ENCODE results near the gene ANP32B.
"Not testable (repeated sequence)": the region's sequence is repeated elsewhere in the genome, so short reads cannot be mapped to it uniquely, and the experiment has no call there.

Gene ANP32B

DNA sequence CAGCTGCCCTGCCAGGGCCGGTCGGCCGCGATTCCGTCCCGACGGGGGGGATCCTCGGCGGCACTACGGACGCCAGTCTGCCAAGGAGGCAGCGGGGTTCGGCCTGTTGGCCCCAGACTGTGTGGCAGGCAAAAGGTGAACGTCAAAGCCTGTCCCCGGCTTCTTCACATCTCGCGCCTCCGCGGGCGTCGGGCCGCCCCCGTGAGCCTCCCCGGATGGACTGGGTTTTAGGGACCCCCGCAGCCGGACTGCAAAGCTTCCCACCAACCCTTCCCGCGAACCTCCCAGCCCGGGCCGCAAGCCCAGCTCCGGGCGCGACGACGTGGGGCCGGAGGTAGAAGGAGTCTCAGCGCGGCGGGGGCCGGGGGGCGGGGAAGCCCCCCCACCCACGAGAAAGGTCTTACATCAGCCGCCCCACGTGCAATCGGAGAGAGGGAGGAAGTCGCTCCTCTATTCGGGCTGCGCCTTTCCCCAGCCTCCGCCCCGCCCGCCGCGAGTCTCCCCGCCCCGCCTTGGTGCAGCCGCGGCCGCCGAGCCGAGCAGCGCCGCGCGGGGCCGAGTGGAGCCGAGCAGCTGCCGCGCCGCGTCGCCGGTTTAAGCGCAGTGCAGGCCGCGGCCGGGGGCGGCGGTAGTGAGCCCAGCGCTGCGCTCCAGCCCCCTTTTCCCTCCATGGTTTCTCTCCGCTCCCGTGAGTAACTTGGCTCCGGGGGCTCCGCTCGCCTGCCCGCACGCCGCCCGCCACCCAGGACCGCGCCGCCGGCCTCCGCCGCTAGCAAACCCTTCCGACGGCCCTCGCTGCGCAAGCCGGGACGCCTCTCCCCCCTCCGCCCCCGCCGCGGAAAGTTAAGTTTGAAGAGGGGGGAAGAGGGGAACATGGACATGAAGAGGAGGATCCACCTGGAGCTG lies at the start of gene ANP32B:
ANP32B (plus strand) TSS at position 659 of the 906 bp plus-strand sequence; CDS start at position 874, 215 bp downstream.
- DNase-seq: peak; percentile 27 to 54

DNA sequence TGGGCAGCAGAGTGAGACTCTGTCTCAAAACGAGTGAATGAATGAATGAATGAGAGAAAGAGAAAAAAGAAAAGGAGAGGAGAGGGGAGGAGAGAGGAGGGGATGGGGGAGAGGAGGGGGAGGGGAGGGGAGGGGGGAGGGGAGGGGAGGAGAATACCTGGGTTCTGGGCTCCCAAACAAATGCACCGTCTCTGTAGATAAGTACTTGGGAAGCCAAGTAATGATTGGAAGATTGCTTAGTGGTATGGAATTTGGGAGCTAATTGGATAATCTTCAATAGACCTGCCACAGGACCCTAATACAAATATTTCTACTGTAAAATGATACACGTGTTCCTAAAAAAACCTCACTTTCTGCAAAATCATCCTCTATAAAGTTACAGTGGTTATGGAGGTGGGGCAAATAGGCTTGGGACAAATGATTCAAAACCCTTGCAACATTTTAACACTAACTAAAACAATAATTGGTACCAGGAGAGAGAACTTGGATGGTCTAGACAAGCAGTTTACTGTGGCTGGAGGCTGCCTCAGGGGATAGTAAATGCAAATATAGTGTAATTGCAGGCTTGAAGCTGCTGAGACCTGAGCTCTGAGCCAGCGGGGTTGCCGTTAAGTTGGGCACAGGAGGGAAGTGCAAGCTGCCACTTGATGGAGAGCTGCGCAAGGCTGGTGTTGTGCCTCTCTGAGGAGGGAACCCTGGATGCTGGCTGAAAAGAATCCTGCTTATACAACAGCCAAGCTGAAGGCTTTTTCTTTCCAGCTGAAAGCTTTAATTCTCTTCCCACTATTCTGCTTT lies 48.6 kb upstream of the ANP32B start:
- no peak for DNase-seq

DNA sequence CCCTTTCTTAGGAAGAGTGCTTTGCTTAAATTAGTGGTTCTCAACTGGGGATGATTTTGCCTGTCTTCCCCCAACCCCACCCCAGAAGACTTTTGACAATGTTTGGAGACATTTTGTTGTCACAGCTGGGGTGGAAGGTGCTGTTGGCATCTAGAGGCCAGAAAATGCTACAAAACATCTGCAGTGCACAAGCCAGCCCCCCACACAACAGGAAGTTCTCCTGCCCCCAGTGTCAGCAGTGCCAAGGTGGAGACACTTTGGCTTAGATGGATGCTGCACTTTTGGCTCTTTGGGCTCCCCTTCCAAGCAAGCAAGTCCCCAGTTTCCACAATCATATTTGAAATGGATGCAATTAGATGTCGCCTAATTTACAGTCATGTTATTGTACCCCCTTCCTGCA lies 47.9 kb upstream of the ANP32B start:
- DNase-seq: no peak

DNA sequence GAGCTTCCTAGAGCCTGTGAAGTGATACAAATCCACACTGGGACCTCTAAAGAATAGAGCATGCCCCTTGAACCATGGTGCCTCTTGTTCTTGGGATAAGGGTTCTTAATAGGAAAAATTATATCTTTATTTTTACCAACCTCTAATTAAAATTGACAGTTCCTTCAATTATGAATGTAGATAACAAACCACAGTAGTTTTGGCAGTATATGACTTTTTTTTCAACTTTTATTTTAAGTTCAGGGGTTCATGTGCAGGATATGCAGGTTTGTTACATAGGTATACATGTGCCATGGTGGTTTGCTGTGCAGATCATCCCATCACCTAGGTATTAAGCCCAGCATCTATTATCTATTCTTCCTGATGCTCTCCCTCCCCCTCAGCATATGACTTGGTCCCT lies 46.1 kb upstream of the ANP32B start:
- DNase-seq: no peak

DNA sequence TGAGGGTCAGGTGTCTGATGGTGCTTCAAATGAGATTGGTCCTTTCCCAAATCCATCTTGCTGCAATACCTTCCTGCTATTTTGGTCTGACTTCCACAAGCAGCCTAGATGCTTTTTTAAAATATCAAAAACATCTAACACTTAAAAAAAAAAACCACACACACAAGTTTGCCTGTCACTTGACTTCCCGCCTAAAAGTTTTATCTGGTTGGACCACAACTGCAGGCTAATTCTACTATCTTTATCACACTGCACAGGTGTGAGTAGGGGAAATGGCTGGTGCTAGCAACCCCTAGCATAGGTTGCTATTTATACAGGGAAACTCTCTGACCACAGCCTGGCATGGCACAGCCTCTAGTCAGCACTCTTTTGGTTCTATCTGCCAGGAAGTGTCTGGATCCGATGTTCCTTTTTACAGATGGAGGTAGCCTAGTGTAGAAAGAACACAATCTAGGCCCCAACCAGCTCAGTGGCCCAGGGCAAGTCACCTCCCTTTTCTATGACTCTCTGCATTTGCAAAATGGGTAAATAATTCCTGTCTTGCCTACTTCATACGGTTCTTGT lies 45.0 kb upstream of the ANP32B start, which contains the start of gene HEMGN:
HEMGN (minus strand) TSS at position 92 of the 564 bp plus-strand sequence; CDS start at position 56, 36 bp downstream.
- no peak for DNase-seq

DNA sequence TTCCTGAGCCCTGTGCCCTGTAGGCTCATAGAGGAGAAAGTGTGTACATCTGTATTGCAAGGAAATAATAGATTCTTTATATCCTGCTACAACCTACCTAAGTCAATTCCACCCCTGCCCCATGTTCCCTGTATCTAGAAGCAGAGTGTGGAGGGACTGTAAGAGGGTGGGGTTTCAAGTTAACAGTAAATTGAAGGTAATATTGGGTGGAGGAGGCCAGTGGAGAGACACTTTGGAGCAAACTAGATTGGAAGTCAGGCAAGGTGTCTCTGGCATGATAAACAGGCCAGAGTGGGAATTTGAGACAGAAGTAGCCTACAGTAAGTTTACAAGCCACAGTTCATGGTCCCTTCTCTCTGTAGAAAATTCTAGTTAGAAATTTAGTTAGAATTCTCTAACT lies 42.9 kb upstream of the ANP32B start:
- DNase-seq: no peak

DNA sequence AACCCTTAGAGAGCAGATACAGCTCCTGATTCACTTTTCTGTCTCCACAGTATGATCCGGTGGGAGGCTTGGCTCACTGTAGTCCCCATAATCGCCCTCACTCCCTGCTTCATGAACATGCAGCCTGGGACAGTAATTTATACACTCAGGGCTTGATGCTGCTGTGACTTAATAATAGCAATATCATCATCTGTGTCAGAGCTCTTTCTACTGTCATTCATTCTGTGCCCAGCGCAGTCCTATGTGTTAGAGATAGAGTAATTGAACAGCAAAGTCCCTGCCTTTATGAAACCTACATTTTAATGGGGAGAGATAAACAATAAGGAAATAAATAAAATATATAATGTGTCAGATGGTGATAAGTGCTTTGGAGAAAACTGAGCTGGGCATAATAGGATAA lies 42.4 kb upstream of the ANP32B start:
- DNase-seq: no peak

DNA sequence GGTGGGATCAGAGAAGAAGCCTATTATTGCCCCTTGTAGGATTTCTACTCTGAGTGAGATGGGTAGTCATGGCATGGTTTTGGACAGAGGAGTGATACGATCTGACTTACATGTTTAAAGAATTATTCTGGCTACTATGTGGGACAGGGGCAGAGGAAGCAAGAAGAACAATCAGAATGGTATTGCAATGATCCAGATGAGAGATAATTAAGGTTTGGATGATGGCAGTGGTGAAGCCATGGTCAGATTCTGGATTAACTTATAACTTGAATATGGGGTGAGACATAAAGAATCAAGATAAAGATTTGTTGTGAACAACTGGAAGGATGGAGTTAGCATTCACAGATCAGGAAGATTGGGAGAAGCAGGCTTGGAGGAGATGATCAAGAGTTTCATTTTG lies 41.8 kb upstream of the ANP32B start:
- no peak for DNase-seq

DNA sequence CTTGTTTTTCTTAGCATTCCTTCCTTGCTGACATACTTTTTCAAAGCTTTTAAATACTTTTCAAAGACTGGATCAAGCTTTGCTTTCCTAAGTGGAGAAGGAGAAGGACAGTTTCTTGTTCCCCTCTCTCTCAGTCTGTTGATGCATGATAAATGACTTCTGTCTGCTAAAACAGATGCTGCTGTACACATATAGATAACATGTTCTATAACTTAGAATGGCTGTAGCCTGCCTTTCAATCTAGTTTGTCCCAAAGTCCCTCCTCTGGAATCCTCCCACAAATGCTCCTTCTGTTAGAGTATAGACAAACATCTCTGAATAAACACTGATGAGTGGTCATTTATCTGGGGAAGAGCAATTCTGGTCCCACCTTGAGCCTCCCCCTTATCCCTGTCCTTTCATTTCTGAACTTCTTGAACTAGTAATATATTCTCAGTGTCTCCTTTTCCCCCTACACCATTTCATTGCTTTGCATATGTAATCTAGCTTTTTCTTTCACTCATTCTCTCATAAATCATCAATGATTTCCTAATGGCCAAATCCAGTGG lies 39.8 kb upstream of the ANP32B start:
- DNase-seq: no peak

DNA sequence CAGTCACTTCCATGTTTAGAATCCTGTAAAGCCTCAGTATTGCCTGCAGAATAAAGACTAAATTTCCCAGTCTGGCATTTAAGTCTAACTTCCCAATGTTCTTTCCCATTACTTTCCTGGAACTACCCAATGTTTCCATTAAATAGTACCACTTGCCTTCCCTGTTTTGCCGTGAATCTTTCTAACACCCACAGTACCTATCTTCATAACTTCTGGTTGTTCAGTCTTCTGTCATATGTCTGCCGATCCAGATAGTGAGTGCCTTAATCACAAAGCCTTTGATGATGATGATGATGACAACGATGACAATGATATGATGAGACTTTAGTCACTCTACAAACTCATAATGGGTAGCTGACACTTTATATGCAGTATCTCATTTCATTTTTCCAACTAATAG lies 38.5 kb upstream of the ANP32B start:
- no peak for DNase-seq

DNA sequence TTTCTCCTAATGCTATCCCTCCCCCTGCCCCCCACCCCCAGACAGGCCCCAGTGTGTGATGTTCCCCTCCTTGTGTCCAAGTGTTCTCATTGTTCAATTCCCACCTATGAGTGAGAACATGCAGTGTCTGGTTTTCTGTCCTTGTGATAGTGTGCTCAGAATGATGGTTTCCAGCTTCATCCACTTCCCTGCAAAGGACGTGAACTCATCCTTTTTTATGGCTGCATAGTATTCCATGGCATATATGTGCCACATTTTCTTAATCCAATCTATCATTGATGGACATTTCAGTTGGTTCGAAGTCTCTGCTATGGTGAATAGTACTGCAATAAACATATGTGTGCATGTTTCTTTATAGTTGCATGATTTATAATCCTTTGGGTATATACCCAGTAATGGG lies 37.7 kb upstream of the ANP32B start:
- DNase-seq: not testable (repeated sequence)

DNA sequence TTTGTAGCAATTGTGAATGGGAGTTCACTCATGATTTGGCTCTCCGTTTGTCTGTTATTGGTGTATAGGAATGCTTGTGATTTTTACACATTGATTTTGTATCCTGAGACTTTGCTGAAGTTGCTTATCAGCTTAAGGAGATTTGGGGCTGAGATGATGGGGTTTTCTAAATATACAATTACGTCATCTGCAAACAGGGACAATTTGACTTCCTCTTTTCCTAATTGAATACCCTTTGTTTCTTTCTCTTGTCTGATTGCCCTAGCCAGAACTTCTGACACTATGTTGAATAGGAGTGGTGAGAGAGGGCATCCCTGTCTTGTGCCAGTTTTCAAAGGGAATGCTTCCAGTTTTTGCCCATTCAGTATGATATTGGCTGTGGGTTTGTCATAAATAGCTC lies 36.0 kb upstream of the ANP32B start:
- DNase-seq: not testable (repeated sequence)

DNA sequence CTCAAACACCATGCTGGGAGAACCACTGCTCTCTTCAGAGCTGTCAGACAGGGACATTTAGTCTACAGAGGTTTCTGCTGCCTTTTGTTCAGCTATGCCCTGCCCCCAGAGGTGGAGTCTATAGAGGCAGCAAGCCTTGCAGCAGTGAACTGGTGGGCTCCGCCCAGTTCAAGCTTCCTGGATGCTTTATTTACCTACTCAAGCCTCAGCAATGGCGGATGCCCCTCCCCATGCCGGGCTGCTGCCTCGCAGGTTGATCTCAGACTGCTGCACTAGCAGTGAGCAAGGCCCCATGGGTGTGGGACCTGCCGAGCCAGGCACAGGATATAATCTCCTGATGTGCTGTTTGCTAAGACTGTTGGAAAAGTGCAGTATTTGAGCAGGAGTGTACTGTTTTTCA lies 32.3 kb upstream of the ANP32B start:
- not testable (repeated sequence) for DNase-seq

DNA sequence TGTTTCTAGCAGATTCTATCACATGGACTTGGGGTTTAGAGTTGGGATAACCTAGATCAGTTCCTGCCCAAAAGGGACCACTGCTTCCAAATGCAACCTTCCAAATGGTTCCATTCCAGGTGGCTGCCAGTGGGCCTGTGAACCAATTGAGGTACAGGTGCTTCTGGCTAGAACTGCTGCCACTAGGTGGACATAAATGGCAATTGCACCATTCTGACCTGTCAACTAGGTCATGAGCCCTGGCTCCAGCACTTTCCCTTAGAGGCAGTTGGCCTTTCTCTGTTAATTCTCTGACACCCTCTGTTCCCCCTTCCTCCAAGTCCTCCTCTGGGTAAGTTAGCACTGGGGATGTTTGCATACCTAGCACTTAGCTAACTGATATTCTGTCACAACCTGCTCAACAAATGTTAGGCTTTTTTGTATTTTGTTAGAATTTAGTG lies 28.6 kb upstream of the ANP32B start:
- DNase-seq: no peak

DNA sequence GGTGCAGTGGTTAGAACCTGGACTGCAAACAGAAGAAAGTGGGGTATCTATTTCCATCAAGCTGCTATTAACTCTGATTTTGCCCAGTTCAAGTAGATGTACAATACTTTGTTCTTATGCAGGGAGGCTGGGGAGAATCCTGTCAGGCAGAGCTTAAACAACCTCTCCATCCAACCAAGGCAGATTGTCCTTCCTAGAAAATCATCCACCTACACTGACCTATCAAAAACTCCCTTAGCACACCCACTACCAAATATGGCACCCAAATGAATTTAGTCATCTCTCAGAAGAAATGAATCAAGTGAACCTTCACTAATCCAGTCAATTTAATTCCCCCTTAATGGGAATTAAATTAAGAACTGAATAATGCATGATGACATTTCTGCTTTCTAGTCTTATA lies 26.8 kb upstream of the ANP32B start:
- DNase-seq: no peak

DNA sequence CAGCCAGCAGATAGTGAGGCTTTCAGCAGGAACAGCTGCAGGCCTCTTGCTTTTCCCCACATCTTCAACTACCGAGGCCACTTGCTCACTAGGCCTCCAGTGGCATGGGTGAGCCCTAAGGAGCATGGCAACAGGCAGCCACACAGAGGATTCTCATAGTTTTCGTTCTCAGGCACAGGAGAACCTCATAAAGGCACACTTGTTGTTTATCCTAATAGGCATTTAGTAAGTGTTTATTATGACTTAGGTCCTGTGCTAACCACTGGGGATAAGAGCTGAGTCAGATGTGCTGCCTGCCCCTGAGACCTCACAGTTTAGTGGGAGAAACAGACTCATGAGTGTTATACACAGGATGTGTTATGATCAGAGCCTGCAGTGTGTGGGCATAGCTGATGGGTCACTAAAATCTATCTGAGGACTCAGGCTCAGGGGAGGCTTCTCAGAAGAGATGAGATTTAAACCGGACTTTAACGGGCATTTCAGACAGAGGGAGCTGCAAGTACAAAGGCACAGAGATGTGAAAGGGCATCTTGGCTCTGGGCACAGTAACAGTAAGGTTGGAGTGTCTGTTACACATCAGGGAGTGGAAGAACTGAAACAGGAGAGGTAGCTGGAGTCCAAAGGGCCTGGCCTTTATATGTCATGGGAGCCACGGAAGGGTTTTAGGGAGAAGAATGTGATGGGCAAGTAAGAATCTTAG lies 24.2 kb upstream of the ANP32B start:
- no peak for DNase-seq

DNA sequence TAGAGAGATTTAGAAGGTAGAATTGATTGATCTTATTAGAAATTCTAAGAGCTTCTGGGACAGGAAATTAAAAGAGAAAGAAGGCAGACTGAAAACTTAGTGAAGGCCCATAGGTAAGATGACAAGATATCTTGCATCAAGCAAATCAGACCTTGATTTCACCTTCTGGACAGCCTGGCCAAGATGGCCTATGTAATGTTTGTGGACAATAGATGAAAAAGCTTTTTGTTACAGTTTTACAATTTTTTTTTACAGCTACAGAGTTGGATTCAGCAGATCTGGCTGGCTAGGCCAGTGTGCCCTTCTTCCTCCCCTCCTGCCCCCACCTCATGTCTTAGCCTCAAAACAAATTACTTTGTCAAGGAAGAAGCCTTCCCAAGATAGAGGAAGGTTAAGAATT lies 23.6 kb upstream of the ANP32B start:
- no peak for DNase-seq

DNA sequence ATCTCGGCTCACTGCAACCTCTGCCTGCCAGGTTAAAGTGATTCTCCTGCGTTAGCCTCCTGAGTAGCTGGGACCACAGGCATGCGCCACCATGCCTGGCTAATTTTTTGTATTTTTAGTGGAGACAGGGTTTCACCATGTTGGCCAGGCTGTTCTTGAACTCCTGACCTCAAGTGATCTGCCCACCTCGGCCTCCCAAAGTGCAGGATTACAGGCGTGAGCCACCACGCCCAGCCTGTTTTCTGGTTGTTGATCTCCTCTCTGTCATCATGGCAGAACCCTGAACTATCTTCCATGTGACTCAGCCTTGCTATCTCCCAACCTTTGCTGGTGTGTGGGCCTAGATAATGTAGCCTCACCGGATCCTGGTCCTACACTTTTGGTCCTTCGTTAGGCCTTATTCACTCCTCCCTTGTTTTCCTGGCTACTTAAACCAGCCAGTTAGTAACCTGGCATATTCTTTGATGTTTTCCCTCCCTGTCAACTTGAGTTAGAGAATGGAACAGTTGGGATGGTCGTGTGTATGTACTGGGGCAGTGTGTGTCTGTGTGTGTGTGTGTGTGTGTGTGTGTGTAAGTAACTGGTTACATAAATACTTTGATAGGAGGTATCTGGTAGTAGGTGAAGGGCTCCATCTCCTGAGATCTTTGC lies 22.3 kb upstream of the ANP32B start:
- not testable (repeated sequence) for DNase-seq

DNA sequence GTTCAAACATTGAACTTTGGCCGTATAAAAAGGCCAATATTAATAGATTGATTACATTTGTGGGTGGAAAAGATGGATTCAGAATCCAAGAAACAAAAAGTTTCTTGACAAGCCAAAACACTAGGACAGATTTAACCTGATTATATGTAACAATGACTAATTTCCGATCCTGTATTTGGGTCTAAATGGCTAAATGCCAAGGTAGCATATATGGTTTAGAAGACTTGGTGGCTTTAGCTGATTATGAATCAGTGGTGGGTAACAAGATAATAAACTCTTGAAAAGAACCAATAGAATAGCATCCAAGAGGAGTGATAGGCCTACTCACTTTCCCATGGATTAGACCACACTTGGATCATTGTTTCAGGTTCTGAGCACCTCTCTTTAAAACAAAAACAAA lies 21.8 kb upstream of the ANP32B start:
- no peak for DNase-seq

DNA sequence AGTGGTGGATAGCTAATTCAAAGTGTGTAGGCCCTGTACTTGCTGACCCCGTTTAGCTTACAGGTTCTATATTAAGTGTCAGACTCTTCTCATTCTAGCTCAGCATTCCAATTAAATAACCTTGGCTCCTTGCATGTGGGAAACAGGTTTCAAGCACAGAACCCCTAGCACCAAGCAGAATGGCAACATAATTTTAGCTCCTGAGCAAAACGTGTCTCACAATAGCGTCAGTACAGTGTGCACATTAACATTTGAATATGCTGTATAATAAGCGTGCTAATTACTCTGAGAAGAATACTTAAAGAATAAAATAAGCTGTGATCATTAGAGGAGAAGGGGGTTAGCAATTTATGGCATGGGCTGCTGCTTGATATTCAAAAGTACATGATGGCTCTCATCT lies 21.0 kb upstream of the ANP32B start:
- no peak for DNase-seq

DNA sequence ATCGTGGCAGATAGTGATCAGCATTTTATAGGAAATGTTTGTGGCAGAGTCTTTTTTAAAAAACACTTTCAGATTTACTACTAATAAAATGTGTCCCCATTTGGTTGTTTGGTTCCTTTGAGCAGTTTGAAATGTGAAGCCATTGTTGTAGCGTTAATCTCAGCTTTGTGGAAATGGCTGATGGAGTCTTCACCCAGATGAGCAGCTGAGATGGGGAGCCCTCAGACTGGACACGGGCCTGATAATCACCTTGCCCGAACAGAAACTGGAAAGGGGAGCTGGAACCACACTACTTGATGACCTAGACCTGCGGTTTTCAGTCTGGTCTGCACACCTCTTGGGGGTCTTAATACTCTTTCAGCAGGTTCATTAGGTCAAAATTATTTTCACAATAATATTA lies 20.6 kb upstream of the ANP32B start:
- DNase-seq: no peak

DNA sequence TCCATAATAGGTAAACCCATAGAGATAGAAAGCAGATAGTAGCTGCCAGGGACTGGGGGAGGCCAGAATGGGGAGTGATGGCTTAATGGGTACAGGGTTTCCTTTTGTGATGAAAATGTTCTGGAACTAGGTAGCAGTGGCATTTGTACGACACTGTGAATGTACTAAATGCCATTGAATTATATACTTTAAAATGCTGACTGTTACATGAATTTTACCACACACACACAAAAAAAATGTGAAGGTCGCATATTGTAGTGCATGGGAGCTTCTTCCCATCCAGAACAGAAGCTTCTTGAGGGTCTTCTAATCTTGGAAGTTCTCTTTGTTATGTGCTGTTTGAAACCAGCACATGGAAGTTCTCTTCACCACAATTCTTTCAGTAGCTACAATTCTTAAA lies 19.9 kb upstream of the ANP32B start:
- no peak for DNase-seq
